ENCODE data around the gene ADCY2. TPM values are rescaled to one million over a fixed set of nuclear protein-coding genes. Genes with fewer than 3 reads are reported as not detected.

ADCY2 gene
- total and polyA plus RNA-seq, 2 of the 13 experiments (the other 11 are each of a cell fraction or from before 2014, with no cell fraction given) = not detected

GRCh38 chr5:7625740-7626139 is 229.8 kb downstream of the ADCY2 start:
- FAIRE-seq (no peak), DNase-seq (ENCODE audit: low spot score) (no peak), ATAC-seq (no peak)
- Histone ChIP-seq H3K4me2 (ENCODE audit: low read depth, low read length) (no peak overlapping the region), H2AFZ (ENCODE audit: low read length) (no peak overlapping the region), H3K4me1 (ENCODE audit: insufficient read depth, low read length) (no peaks in the 10 kb centered on the region), H3K27me3 (ENCODE audit: control insufficient read depth in 1 of 2, insufficient read depth in 2 of 2, low read length in 2 of 2) (no peaks in the 10 kb centered on the region; a peak in 1 of 5 replicates), H3K79me2 (ENCODE audit: insufficient read depth, low read length) (no peaks in the 10 kb centered on the region), H3K36me3 (replicated peaks in 1 of 2; ENCODE audit: control insufficient read depth in 1 of 2, insufficient read depth in 2 of 2, low read length in 2 of 2) (no peaks in the 10 kb centered on the region), H3K27ac (ENCODE audit: extremely low read length, insufficient read depth, low read length) (no peak overlapping the region), H4K20me1 (ENCODE audit: insufficient read depth, low read length) (no peaks in the 10 kb centered on the region), H3K9ac (ENCODE audit: insufficient read depth, low read depth, low read length) (no peak overlapping the region), H3K9me3 (ENCODE audit: low read length) (no peaks in the 10 kb centered on the region), H3K4me3 (replicated peaks in 1 of 3; ENCODE audit: insufficient read depth in 1 of 3, low read depth in 2 of 3, low read length in 3 of 3) (no peak overlapping the region)
- 3% methylated on average over 2 of the region's 2 CpGs for WGBS (ENCODE audit: low lambda C conversion rate)
- no TSS peak for BruUV-seq (replicated peaks)
- TF ChIP-seq KLF9 (CRISPR knock-in tag; IDR thresholded peaks at IDR 0.05; ENCODE audit: low read depth) (no peak), ZNF891 (CRISPR knock-in tag; IDR thresholded peaks at IDR 0.05) (no peak), ZNF260 (CRISPR knock-in tag; IDR thresholded peaks at IDR 0.05; ENCODE audit: borderline replicate concordance, low read depth) (no peak), ZNF792 (CRISPR knock-in tag; IDR thresholded peaks at IDR 0.05) (no peak), MAFG (CRISPR knock-in tag; IDR thresholded peaks at IDR 0.05) (no peak), PPARG (CRISPR knock-in tag; conservative IDR thresholded peaks at IDR 0.05) (no peak), ARNT (IDR thresholded peaks at IDR 0.05) (no peak)
- ChIA-PET POLR2A (no interaction called here), CTCF (ENCODE audit: low intra/inter-chr PET ratio, low total read pairs) (no interaction called here)
- intact Hi-C loops (cut with micrococcal nuclease; ENCODE audit: unreplicated experiment) = no loop called here
- in situ Hi-C loops (cut with HindIII; ENCODE audit: extremely low pct_ligation_motif_present, low pct_unique_long_range_greater_than_20kb) = no loop called here

- FAIRE-seq = no peak
- H3K4me2 ChIP-seq (ENCODE audit: low read depth, low read length) = no peak overlapping the region
- no peak overlapping the region for H3K4me3 ChIP-seq (replicated peaks in 1 of 3; ENCODE audit: insufficient read depth in 1 of 3, low read depth in 2 of 3, low read length in 3 of 3)
- CTCF ChIA-PET (ENCODE audit: low intra/inter-chr PET ratio, low total read pairs) = no interaction called here
- no peaks in the 10 kb centered on the region for H4K20me1 ChIP-seq (ENCODE audit: insufficient read depth, low read length)
- H3K9me3 ChIP-seq (ENCODE audit: low read length) = no peaks in the 10 kb centered on the region
- POLR2A ChIA-PET = no interaction called here
- TF ChIP-seq YEATS2 (CRISPR knock-in tag; IDR thresholded peaks at IDR 0.05; ENCODE audit: borderline replicate concordance) (no peak), PHF20 (CRISPR knock-in tag; IDR thresholded peaks at IDR 0.05) (no peak), MTA1 (CRISPR knock-in tag; IDR thresholded peaks at IDR 0.05; ENCODE audit: borderline replicate concordance) (no peak)
- no peak overlapping the region for H2AFZ ChIP-seq (ENCODE audit: low read length)
- H3K36me3 ChIP-seq (replicated peaks in 1 of 2; ENCODE audit: control insufficient read depth in 1 of 2, insufficient read depth in 2 of 2, low read length in 2 of 2) = no peaks in the 10 kb centered on the region
- intact Hi-C loops (cut with micrococcal nuclease; ENCODE audit: unreplicated experiment) (no loop called here), in situ Hi-C loops (cut with HindIII; ENCODE audit: extremely low pct_ligation_motif_present, low pct_unique_long_range_greater_than_20kb) (no loop called here)
- ATAC-seq = no peak
- no peak overlapping the region for H3K9ac ChIP-seq (ENCODE audit: insufficient read depth, low read depth, low read length)
- H3K27ac ChIP-seq (ENCODE audit: extremely low read length, insufficient read depth, low read length) = no peak overlapping the region
- H3K27me3 ChIP-seq (ENCODE audit: control insufficient read depth in 1 of 2, insufficient read depth in 2 of 2, low read length in 2 of 2) = no peaks in the 10 kb centered on the region; a peak in 1 of 5 replicates
- H3K79me2 ChIP-seq (ENCODE audit: insufficient read depth, low read length) = no peaks in the 10 kb centered on the region
- no TSS peak for BruUV-seq (replicated peaks)
- no peaks in the 10 kb centered on the region for H3K4me1 ChIP-seq (ENCODE audit: insufficient read depth, low read length)
- no peak for DNase-seq (ENCODE audit: low spot score)
Measured at GRCh38 chr5:7628248-7628647, 232.3 kb downstream of the ADCY2 start.
